ENCODE data around the gene IGLON5.

DNA sequence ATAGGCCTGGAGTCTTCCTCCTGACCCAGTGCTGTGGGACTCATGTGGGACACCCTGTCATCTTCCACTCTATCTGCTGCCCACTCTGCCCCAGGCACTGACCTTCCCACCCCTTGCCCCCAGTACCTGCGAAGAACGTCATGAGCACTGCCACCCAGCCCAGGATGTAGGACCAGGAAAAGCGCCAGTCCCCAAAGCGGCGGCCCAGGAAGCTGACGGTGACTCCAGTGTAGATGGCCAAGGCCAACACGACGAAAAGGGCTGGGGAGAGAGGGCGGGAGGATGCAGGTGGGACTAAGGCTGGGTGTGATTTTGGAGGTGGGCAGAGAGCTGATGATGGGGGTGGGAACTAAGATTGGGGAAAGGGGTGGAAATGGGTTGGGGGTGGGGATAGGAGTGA is 68.9 kb downstream of the IGLON5 start:
- TF ChIP-seq, protein P1, sequence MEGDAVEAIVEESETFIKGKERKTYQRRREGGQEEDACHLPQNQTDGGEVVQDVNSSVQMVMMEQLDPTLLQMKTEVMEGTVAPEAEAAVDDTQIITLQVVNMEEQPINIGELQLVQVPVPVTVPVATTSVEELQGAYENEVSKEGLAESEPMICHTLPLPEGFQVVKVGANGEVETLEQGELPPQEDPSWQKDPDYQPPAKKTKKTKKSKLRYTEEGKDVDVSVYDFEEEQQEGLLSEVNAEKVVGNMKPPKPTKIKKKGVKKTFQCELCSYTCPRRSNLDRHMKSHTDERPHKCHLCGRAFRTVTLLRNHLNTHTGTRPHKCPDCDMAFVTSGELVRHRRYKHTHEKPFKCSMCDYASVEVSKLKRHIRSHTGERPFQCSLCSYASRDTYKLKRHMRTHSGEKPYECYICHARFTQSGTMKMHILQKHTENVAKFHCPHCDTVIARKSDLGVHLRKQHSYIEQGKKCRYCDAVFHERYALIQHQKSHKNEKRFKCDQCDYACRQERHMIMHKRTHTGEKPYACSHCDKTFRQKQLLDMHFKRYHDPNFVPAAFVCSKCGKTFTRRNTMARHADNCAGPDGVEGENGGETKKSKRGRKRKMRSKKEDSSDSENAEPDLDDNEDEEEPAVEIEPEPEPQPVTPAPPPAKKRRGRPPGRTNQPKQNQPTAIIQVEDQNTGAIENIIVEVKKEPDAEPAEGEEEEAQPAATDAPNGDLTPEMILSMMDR (IDR thresholded peaks at IDR 0.05): no peak
- TF ChIP-seq POLR2A (IDR thresholded peaks at IDR 0.05; ENCODE audit: low read depth): no peak
